Measurements from ENCODE around the gene LBX2.
"Not testable (repeated sequence)": the region's sequence is repeated elsewhere in the genome, so short reads cannot be mapped to it uniquely, and the experiment has no call there.

The LBX2 gene

DNA sequence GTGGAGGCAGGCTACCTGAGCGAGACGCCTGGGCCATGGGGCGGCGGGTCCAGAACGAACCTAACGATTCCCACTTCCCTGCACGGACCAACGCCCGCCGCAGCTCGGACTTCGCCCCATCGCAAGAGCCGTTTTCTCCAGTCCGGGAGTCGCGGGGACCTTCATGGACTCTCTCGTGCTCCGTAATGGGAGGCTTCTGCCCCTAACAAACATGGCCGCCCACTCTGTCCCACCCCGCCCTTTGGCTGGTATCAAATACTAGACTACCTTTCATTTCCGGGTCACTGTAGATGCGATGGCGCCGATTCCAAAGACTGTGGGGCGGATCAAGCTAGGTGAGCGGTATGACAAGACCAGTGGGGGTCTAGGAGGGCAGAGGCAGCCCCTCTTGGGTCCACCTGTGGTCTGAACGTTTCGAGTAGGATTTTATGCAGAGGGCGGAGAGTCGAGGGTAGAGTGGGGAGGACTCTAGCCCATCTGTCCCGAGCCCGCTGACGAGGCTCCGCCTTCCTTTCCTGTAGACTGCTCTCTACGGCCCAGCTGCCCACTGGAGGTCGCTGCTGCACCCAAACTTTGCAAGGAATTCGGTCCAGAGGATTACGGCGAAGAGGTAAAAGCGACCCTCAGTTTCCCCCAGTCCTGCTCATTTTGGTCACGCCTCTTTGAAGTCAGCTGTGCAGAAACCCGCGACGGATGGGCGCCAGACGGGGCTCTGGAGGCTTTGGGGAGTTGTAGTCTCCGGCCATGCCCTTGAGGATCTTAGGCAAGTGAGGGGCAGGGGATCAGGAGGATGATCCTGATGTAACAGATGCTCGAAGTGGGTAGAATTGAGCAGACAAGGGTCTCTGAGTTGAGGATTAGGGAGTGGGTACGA, 16.4 kb downstream of the LBX2 start, which contains the start of the genes CCDC142 and TTC31:
TSS of gene CCDC142 (minus strand) at position 198 of the 874 bp plus-strand sequence. CDS start at position 37, 161 bp downstream.
TSS of gene TTC31 (plus strand) at position 281 of the 874 bp plus-strand sequence. CDS start at position 296, 15 bp downstream.
- DNase-seq (ENCODE audit: low read depth): peak; percentile 83

DNA sequence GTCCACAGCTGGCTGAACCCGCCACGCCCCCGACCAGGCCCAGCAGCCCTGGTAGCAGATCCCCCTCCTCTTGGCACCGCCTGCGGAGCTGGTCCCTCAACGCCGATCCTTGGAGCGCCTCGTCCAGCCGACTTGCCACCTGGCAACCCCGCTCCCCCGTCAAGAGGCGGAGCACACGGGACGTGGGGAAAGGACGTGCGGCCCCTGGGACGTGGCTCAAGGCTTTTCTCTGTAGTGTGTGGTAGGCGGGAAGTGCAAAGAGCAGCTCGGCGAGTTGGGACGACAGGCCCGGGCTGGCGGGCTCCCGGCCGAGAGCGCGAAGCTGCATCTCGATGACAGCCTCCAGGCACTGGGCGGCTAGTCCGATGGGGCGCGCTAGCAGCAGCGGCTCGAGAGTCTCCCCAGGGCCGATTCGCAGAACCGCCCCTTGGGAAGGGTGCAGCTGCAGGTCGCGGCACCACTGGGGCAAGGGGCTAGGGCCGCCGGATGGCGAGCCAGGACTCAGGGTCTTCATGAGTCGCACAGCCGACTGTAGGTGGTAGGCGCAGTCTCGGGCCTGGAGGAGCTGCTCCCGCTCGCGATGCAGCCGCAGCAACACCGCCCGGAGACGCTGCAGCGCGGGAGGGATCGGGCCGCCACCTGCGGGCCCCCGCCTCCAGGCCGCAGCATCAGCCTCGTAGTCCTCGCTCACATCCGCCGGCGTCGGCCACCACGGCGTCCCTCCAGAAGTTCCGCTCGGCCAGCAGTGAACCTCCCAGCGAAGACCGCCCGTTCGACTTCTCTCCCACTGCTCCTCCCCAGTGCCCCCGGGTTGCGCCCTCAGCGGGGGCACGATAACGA, 17.2 kb downstream of the LBX2 start:
- DNase-seq (ENCODE audit: low read depth): peak; percentile 35

DNA sequence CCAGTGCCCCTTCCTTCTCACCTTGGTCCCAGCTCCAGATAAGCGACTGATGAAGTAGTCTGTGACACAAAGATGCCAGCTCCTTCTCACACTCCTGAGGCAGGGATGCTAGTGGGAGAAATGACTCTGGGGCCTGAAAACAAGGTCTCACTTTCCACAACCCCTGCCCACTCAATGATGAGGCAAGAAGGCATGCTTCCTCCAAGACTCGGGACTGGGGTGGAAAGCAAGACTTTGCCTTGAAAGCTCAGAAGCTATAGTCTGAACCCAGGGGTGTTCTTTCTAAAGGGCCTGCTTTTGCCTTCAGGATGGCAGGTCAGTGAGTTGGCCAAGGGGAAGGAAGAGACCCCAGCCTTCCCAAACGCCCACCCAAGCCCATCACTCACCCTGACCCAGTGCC, 18.0 kb downstream of the LBX2 start:
- DNase-seq (ENCODE audit: low read depth): no peak

DNA sequence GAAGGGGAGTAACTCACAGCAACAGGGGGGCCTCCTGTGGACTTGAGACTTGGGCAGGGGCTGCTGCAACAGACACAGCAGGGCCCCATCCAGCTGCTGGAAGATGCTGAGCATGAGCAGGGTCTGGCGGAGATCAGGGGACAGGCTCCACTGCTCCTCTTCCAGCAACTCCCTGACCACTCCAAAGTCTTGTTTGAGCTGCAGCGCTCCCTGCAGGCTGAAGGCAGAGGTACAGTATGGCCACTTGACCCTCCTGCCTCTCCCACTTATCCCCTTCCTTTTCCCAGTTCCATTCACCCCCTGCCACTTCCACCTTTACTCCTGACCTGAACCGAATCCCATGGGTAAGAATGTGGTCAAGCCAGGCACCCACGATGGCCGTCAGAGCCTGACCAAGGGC, 24.5 kb downstream of the LBX2 start:
- no peak for DNase-seq (ENCODE audit: low read depth)

DNA sequence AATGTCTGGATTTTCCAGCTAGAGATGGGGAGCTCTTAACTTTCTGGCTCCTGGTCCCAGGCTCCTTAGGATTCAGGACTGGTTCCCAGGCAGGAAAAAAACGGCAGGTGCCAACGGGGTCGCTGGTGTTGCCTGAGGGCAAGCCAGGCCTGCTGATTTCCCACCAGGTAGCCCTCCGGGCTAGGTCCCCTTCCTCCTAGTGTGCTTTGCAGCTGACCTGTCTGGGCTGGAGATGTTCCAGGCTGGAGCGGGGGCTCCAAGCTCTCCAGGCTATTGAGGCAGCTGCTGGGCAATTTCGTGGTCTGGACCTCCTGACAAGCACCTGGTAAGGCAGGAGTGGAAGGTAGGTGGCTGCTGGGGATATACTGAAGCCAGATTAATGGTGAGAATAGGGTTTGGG, 24.9 kb downstream of the LBX2 start:
- no peak for DNase-seq (ENCODE audit: low read depth)

DNA sequence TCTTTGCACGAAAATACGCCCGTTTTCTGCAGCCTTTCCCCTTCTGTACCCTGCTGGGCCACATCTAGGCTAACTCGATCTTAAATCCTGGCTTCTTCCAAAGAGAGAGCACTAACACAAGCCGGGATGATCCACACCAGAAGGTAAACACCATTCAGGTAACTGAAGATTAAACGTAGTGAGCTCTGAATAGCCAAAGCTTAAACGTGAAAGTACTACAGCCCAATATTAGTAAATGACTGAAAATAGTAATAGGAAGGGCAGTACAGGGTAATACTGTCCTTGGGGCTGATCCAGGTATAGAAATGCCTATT, 26.5 kb downstream of the LBX2 start:
- DNase-seq (ENCODE audit: low read depth): no peak

DNA sequence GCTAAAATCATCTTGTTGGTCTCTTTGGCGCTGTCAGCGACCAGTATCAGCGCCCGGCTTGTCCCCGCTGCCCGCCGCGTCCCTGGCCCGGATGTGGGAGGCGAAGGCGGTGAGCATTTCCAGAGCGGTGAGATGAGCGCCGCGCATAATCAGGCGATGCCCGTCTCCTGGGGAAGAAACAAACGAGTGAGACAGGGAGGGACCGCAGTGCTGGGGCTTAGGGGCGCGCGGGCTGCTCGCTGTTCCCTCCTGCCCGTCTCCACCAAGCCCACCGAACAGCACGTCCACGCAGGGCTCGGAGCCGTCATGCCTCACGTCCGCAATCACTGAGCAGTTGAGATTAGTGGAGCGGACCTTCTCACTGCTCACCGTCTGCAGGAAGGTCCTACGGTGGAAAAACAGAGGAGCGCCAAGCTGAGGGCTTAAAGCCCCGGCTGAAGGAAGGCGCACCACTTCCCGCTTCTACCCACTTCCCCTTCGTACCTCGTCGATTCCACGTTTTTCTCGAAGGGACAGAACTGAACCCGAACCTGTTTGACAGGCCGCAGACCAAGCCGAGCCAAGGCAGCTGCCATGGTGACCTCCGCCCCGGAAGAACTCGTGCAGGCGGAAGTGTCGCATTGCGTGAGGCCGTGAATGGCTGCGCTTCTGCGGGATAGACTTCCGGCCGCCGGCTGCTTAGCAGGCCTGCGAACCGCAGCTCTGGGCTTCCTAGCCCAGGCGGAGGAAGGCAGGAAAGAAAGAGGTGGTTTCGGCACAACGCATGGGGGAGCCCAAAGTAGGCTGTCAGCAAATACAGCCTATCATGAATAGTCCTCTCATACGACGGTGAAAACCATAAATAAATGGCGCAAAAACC, 27.1 kb downstream of the LBX2 start, which contains the start of gene MRPL53:
TSS of gene MRPL53 (minus strand) at position 595 of the 859 bp plus-strand sequence. CDS start at position 575, 20 bp downstream.
- DNase-seq (ENCODE audit: low read depth): peak; percentile 93

DNA sequence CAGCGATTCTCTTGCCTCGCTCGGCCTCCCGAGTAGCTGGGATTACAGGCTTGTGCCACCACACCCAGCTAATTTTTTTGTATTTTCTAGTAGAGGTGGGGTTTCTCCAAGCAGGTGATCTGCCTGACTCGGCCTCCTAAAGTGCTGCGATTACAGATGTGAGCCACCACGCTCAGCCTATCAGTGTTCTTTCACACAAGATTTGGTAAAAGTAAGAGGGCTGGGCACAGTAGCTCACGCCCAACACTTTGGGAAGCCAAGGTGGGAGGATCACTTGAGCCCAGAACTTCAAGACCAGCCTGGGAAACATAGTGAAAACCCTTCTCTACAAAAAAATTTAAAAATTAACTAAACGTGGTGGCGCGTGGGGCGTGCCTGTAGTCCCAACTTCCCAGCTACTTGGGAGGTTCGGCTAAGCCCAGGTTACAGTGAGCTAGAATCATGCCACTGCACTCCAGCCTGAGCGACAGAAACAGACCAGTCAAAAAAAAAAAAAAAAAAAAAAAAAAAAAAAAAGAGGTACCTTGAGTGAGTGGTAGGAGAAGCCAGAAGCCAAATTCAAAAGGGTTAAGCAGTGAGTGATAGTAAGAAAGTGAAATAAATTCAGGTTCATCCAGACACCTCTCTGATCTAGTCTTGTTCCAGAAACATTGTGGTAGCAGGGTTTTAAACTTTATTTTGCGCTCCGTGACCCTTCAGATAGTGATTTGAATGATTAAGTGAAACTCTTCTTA, 27.9 kb downstream of the LBX2 start:
- no peak for DNase-seq (ENCODE audit: low read depth)

DNA sequence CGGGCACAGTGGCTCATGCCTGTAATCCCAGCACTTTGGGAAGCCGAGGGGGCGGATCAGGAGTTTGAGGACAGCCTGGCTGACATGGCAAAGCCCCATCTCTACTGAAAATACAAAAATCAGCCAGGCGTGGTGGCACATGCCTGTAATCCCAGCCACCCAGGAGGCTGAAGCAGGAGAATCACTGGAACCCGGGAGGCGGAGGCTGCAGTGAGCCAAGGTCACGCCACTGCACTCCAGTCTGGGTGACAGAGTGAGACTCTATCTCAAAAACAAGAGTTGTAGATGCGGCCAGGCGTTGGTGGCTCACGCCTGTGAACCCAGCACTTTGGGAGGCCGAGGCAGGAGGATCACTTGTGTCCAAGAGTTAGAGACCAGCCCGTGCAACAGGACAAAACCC, 28.7 kb downstream of the LBX2 start:
- not testable (repeated sequence) for DNase-seq (ENCODE audit: low read depth)

DNA sequence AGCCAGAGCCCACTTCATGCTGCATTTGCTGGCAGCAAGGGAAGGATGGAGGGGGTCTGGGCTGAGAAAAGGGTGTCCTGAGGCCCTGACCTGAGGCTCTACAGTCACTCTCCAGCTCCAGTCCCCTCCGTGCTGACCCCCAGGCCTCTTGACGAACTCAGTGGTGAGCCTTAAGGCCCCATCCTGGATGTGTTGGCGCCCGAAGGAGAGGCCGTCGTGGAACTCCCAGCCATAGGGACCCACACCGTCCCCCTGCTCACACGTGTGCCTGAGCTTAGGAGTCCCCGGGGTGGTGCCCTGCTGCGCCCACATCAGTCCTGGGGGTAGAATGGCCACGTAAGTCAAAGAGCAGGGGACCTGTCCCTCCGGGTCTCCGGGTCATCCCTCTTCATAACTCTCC, 35.0 kb downstream of the LBX2 start:
- DNase-seq (ENCODE audit: low read depth): no peak

DNA sequence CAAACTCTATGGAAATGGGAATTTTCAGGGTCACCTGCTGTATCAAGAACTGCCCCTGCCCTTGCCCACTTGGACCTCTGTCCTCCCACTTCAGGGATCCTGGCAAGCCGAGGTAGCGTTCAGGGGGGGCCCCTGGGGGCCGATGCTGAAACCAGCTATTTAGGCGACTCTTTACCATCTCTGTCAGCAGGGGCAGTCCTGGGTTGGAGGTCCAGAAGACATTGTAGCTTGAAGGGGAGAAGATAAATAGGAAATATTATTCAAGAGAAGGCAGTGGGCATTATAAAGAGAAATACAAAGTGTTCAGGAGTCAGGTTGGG, 36.7 kb downstream of the LBX2 start:
- DNase-seq (ENCODE audit: low read depth): no peak

DNA sequence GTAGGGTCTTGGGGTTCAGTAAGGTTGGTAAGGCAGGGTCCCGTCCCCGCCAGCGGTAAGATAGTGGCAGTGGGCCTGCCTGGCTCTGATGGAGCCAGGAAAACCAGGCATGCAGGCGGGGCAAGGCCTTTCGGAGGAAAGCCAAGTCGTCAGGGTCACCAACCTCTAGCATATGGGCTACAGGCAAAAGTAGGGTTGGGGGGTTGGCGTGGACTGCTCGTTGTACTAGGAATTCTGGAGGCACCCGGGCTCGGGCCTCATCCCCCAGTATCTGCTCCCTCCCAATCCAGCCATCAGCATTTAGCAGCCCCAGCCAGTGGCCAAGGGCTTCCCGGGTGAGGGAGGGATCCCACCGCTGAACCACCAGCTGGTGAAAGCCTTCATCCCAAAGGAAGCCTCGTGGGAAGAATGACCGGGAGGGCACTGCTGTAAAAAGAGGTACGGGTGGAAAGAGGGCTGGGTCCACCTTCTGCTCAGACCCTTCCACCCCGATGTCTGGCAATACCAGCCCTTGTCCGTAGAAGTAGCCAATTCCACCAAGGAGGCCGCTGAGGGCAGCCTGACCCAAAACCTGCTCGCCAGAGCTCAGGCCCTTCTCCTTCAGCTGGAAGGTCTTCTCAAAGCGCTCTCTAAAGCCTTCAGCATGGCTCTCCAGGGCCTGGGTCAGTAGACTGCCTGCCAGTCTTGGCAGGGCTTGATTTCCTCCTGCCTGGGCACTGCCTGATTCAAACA, 37.2 kb downstream of the LBX2 start:
- no peak for DNase-seq (ENCODE audit: low read depth)

DNA sequence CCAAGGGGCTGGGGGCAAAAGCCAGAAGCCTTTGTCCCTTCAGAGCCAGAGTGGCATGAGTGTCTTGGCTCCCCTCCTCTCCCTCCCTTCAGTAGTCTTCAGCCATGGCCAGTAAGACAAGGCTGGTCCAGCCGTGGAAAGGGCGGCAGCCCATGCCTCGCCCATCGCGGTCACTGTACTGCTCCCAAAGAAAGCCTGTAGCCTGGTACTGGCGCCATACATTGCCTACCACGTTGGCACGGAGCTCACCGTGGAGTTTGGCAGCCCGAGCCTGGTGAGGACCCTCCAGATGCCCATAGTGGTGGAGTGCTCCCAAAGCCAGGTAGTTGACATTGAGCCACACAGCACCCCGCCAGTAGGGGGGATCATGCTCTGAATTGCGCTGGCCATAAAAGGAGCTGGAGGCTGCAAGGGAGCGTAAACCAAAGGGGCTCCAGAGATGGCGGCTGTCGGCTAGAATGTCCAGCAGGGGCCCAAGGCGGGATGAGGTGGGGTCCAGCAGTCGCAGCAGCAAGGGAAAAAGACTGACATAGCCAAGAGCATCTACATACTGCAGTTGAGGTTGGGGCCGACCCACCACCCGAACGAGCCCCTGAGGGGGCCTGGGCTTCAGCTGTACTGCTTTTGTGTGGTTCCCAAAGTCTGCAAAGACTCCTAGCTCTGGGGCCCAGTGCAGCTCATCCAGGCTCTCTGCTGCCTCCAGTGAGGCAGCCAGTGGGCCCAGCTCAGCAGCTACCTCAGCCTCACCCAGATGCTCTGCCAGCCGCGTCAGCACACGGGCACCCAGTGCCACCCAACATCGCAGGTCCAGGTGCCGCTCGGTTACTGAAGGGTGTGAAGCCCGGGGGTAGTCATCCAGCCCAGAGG, 38.0 kb downstream of the LBX2 start:
- no peak for DNase-seq (ENCODE audit: low read depth)

DNA sequence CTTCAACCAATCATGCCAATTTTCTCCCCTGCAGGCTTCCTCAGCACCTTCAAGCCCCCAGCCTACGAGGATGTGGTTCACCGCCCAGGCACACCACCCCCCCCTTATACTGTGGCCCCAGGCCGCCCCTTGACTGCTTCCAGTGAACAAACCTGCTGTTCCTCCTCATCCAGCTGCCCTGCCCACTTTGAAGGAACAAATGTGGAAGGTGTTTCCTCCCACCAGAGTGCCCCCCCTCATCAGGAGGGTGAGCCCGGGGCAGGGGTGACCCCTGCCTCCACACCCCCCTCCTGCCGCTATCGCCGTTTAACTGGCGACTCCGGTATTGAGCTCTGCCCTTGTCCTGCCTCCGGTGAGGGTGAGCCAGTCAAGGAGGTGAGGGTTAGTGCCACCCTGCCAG, 39.2 kb downstream of the LBX2 start:
- not testable (repeated sequence) for DNase-seq (ENCODE audit: low read depth)

DNA sequence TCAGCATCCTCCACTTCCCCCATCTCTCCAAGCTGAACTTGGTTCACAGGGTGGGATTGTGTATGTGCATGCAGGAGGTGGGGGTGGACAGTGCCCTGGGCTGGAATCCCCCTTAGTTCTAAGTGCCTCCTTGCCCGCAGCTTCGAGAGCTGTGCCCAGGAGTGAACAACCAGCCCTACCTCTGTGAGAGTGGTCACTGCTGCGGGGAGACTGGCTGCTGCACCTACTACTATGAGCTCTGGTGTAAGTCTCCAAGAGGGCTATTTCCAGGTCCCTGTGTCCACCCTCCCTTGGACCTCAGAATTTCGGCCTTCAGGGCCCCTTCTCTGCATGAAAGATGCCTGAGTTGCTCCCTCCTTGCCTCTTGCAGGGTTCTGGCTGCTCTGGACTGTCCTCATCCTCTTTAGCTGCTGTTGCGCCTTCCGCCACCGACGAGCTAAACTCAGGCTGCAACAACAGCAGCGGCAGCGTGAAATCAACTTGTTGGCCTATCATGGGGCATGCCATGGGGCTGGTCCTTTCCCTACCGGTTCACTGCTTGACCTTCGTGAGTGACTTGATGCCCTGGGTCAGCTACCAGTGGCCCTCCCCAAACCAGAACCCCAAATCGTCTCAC, 39.8 kb downstream of the LBX2 start:
- not testable (repeated sequence) for DNase-seq (ENCODE audit: low read depth)

DNA sequence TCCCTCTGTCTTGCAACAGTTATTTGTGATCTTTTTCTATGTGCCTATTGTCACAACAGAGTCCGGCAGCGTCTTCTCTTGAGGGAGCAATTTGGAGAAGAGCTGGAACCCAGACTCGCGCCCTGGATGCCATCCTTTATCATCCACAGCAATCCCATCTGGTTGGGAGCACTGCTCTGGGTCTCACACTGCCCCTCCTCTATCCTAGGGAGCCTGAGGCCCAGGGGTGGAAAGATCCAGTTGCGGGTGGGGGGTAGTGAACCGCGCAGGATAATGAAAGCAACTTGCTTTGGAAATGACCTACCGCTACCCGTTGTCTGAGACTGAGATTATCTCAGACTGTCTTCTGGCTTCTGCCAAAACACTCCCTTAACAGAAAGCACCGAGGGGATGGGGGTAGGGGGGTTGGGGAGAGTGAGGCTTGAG, 40.5 kb downstream of the LBX2 start:
- no peak for DNase-seq (ENCODE audit: low read depth)

DNA sequence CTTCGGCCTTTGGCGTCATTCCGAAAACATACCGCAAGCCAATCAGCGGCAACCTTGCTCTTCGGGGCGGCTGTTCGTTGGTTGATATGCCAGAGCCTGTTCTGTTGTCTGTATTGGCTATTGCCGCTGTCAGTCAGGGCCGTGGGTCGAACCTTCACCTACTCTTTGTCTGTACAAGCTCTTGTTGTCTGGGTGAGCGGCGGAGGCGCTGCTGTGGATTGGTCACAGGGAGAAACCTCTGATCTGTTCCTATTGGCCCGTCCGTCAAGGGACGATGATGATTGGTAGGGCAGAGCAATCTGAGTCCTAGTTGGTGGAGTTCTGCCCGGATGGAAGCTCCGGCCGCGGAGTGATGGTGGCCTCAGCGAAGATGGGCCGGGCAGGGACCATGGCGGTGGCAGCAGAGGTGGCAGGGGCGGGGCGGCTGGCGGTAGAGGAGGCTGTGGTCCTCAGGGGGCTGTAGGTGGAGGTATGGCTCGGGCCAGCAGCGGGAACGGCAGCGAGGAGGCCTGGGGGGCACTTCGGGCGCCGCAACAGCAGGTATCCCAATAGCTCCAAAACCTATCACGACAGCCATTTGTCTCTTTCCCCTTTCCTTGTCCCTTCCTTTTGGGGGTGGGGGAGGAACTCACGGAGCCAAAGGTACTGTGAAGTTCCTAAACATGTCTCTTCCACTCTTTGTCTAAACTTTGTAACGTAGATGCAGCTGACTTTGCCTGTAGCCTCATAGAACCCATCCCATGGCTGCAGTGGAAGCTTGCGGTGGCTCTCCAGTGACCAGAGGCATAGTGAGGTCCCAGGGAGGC, 41.1 kb downstream of the LBX2 start, which contains the start of gene WBP1:
TSS of gene WBP1 (plus strand) at position 307 of the 806 bp plus-strand sequence. CDS start at position 472, 165 bp downstream.
- DNase-seq (ENCODE audit: low read depth): peak; percentile 97

DNA sequence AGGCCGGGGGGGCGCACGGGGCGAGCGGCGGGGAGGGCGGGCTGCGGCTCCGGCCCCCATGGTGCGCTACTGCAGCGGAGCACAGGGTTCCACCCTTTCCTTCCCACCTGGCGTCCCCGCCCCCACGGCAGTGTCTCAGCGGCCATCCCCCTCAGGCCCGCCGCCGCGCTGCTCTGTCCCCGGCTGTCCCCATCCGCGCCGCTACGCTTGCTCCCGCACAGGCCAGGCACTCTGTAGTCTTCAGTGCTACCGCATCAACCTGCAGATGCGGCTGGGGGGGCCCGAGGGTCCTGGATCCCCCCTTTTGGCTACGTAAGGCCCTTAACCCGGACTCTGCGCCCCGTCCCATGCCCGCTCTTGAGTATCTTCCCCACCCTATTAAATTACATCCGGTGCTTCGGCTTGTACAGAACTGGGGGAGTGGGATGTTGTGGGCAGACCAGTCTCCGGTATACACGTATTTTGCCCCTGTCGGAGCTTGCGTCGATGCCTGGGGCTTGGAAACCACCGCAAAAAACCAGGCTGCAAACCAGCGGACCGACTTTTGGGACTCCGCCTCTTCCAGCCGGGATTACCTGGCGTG, 41.8 kb downstream of the LBX2 start:
- DNase-seq (ENCODE audit: low read depth): peak; percentile 70

All from activated T-helper 1 cell treated with Interleukin-2 at 50 U/mL for 16 hours (primary cell).